Neural cell (in vitro differentiated cells): Measurements from ENCODE around the gene FLOT2. TPM values are rescaled to one million over a fixed set of nuclear protein-coding genes. Genes with fewer than 3 reads are reported as not detected.

Source experiments
- H2AFZ ChIP-seq: fragments of 200-600, 300-800 bp; sonication (generic), shearing (Covaris generic); 2 replicates; pipeline ENCODE4 v1.6.0; 2014; ENCODE audit warnings: low read depth, mild to moderate bottlenecking, antibody characterized with exemption, low read length, moderate library complexity
- H3F3A ChIP-seq: fragments of 200-600 bp; shearing (Covaris generic); 2 replicates; pipeline ENCODE4 v1.6.1; 2016; ENCODE audit warnings: mild to moderate bottlenecking, moderate library complexity, mixed read lengths, antibody characterized with exemption, low read length; ENCODE audit not compliant: insufficient read depth, poor library complexity, severe bottlenecking
- H3K27ac ChIP-seq: fragments of 200-600, 300-800 bp; sonication (generic), shearing (Covaris generic); 2 replicates; pipeline ENCODE4 v1.5.1; 2014; ENCODE audit warnings: mild to moderate bottlenecking, low read length, moderate library complexity
- H3K27me3 ChIP-seq: fragments of 300-800, 200-600 bp; sonication (generic), shearing (Covaris generic); 2 replicates; pipeline ENCODE4 v1.6.0; 2014; ENCODE audit warnings: mild to moderate bottlenecking, low read depth, low read length, moderate library complexity; ENCODE audit not compliant: insufficient read depth
- H3K36me3 ChIP-seq: fragments of 300-800, 200-600 bp; sonication (generic), shearing (Covaris generic); 2 replicates; pipeline ENCODE4 v1.5.1; 2014; ENCODE audit warnings: mild to moderate bottlenecking, antibody characterized with exemption, low read length, moderate library complexity; ENCODE audit not compliant: insufficient read depth
- H3K4me2 ChIP-seq: fragments of 300-800, 200-600 bp; sonication (generic), shearing (Covaris generic); 2 replicates; pipeline ENCODE4 v1.6.0; 2014; ENCODE audit warnings: mild to moderate bottlenecking, low read length
- H3K4me3 ChIP-seq: fragments of 300-800, 200-600 bp; sonication (generic), shearing (Covaris generic); 2 replicates; pipeline ENCODE4 v1.5.1; 2014; ENCODE audit warnings: mild to moderate bottlenecking, low read length, moderate library complexity
- H3K79me2 ChIP-seq: fragments of 200-600 bp; shearing (Covaris generic); replicated peaks from 2 replicates; pipeline ENCODE4 v1.6.0; 2014; ENCODE audit warnings: mild to moderate bottlenecking, low read length, moderate library complexity; ENCODE audit not compliant: insufficient read depth
- H3K9ac ChIP-seq: fragments of 300-800, 200-600 bp; sonication (generic), shearing (Covaris generic); 2 replicates; pipeline ENCODE4 v1.6.1; 2016; ENCODE audit warnings: mild to moderate bottlenecking, low read length, mixed read lengths
- H3K9me2 ChIP-seq: fragments of 200-600 bp; shearing (Covaris generic); 2 replicates; pipeline ENCODE4 v1.6.1; 2016; ENCODE audit warnings: mild to moderate bottlenecking, low read length, mixed read lengths; ENCODE audit not compliant: insufficient read depth
- H3K9me3 ChIP-seq: fragments of 200-600, 300-800 bp; sonication (generic), shearing (Covaris generic); 2 replicates; pipeline ENCODE4 v1.6.1; 2016; ENCODE audit warnings: mild to moderate bottlenecking, mixed run types, low read length, moderate library complexity, mixed read lengths
- H4K20me1 ChIP-seq: fragments of 200-600 bp; shearing (Covaris generic); 2 replicates; pipeline ENCODE4 v1.6.1; 2016; ENCODE audit warnings: mild to moderate bottlenecking, mixed run types; ENCODE audit not compliant: insufficient read depth
- EP300 ChIP-seq: fragments of 450-650 bp; conservative IDR thresholded peaks from 2 replicates; pipeline ENCODE4 v1.6.1; 2014; ENCODE audit warnings: antibody characterized with exemption, mild to moderate bottlenecking, moderate library complexity; ENCODE audit not compliant: poor library complexity, severe bottlenecking
- EZH2 ChIP-seq: fragments of 200-600, 300-800 bp; shearing (Covaris generic), sonication (generic); IDR thresholded peaks from 2 replicates; pipeline ENCODE4 v1.6.1; 2014; ENCODE audit warnings: antibody characterized with exemption, low read length, borderline replicate concordance, mild to moderate bottlenecking; ENCODE audit not compliant: insufficient read depth, poor library complexity, severe bottlenecking
- MXI1 ChIP-seq: fragments of 450-650 bp; conservative IDR thresholded peaks from 2 replicates; pipeline ENCODE4 v1.6.1; 2014; ENCODE audit warnings: antibody characterized with exemption, mild to moderate bottlenecking; ENCODE audit not compliant: poor library complexity, severe bottlenecking
- POLR2AphosphoS5 ChIP-seq: IDR thresholded peaks from 2 replicates; pipeline ENCODE4 v1.6.1; 2012
- RAD21 ChIP-seq: fragments of 450-650 bp; conservative IDR thresholded peaks from 2 replicates; pipeline ENCODE4 v1.6.1; 2014; ENCODE audit warnings: antibody characterized with exemption, mild to moderate bottlenecking, moderate library complexity
- REST ChIP-seq: IDR thresholded peaks from 2 replicates; pipeline ENCODE4 v1.6.1; 2012; ENCODE audit warnings: borderline replicate concordance
- SMC3 ChIP-seq: fragments of 450-650 bp; conservative IDR thresholded peaks from 2 replicates; pipeline ENCODE4 v1.6.1; 2014; ENCODE audit warnings: antibody characterized with exemption, mild to moderate bottlenecking, moderate library complexity; ENCODE audit not compliant: poor library complexity
- TAF1 ChIP-seq: IDR thresholded peaks from 2 replicates; pipeline ENCODE4 v1.6.1; 2012; ENCODE audit warnings: low read depth
- polyA plus RNA-seq: library from polyadenylated mRNA; depleted of rRNA; stranded (reverse); fragments of >200 nt; gene quantifications from 2 replicates; pipeline ENCODE4 v1.2.3, GENCODE V29; 2014
- TF ChIP-seq, protein P1 (sequence below): fragments of 450-650 bp; IDR thresholded peaks from 2 replicates; pipeline ENCODE4 v1.5.1; 2014; ENCODE audit warnings: antibody characterized with exemption, mild to moderate bottlenecking, moderate library complexity; ENCODE audit not compliant: poor library complexity, severe bottlenecking

The FLOT2 gene
- polyA plus RNA-seq, 1 donor from 2014 or later = 27.5 TPM

DNA sequence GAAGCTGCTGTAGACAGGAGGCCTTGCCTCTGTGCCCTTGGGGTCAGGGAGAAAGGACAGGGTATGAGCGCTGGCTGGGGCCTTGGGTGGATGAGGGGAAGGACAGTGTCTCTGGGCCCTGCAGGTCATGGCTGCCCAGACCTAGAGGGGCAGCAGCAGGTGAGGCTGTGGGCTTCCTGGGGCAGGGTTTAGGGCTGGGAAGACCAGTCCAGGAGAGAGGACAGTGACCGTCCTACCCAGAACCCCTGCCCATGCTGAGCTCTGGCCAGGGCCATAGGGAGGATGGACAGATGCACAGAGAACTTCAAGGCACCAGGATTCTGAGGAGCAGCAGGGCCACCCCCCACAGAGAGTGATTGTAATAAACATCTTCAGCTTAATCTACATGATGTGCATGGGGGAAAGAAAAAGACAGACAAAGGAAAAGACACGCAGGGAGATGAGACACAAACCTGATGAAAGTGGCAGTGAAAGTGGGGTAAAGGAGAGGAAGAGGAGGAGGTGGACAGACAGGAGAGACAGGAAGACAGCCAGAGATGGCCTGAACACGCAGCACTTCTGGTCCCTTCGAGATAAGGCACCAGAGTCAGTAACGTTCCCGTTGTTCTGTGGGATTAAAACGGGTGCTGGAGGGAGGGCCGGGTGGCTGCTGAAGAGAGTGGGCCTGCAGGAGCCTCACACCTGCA, 17.5 kb downstream of the FLOT2 start:
- Histone ChIP-seq H3F3A (no peaks in the 10 kb centered on the region), H3K4me3 (no peak overlapping the region), H2AFZ (no peak overlapping the region), H3K9me2 (no peaks in the 10 kb centered on the region), H3K9me3 (no peaks in the 10 kb centered on the region), H3K27ac (no peak overlapping the region), H3K79me2 (no peaks in the 10 kb centered on the region), H3K9ac (no peak overlapping the region), H3K27me3 (no peaks in the 10 kb centered on the region), H3K4me2 (no peak overlapping the region), H4K20me1 (no peaks in the 10 kb centered on the region), H3K36me3 (no peaks in the 10 kb centered on the region)
- no peak for TF ChIP-seq TAF1
- TF ChIP-seq SMC3 = no peak
- TF ChIP-seq, protein P1, sequence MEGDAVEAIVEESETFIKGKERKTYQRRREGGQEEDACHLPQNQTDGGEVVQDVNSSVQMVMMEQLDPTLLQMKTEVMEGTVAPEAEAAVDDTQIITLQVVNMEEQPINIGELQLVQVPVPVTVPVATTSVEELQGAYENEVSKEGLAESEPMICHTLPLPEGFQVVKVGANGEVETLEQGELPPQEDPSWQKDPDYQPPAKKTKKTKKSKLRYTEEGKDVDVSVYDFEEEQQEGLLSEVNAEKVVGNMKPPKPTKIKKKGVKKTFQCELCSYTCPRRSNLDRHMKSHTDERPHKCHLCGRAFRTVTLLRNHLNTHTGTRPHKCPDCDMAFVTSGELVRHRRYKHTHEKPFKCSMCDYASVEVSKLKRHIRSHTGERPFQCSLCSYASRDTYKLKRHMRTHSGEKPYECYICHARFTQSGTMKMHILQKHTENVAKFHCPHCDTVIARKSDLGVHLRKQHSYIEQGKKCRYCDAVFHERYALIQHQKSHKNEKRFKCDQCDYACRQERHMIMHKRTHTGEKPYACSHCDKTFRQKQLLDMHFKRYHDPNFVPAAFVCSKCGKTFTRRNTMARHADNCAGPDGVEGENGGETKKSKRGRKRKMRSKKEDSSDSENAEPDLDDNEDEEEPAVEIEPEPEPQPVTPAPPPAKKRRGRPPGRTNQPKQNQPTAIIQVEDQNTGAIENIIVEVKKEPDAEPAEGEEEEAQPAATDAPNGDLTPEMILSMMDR = no peak
- TF ChIP-seq REST = no peak
- TF ChIP-seq EZH2 = no peak
- no peak for TF ChIP-seq MXI1
- no peak for TF ChIP-seq POLR2AphosphoS5
- no peak for TF ChIP-seq RAD21
- no peak for TF ChIP-seq EP300

DNA sequence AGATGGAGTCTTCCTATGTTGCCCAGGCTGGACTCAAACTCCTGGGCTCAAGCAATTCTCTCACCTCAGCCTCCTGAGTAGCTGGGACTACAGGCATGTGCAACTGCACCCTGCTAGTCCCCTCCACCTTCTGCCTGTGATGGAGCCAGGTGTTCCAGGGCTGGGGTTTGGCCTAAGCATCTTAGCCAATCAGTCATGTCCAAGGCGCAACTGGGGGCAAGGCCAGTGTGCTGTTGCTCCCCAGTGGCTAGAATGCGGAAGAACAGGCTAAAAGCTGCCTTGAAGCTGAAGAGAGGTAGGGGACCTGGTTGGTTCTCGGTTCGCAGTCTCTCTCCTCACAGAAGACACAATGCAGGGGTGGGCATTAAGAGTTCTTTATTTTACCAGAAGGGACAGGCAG, 18.6 kb downstream of the FLOT2 start:
- no peaks in the 10 kb centered on the region for H3K36me3 ChIP-seq
- H2AFZ ChIP-seq = no peak overlapping the region
- no peak overlapping the region for H3K4me2 ChIP-seq
- no peaks in the 10 kb centered on the region for H3K9me3 ChIP-seq
- no peaks in the 10 kb centered on the region for H3K79me2 ChIP-seq
- H3K4me3 ChIP-seq = no peak overlapping the region
- no peak for TF ChIP-seq REST
- TF ChIP-seq MXI1 = no peak
- TF ChIP-seq, protein P1 = no peak
- TF ChIP-seq SMC3 = no peak
- TF ChIP-seq EZH2 = no peak
- TF ChIP-seq TAF1 = no peak
- TF ChIP-seq POLR2AphosphoS5 = no peak
- no peak for TF ChIP-seq RAD21
- TF ChIP-seq EP300 = no peak
- H3K27me3 ChIP-seq = no peaks in the 10 kb centered on the region
- H3K9ac ChIP-seq = no peak overlapping the region
- no peak overlapping the region for H3K27ac ChIP-seq
- H4K20me1 ChIP-seq = no peaks in the 10 kb centered on the region
- no peaks in the 10 kb centered on the region for H3F3A ChIP-seq
- H3K9me2 ChIP-seq = no peaks in the 10 kb centered on the region
